Coronary artery (tissue), 2 donors: Measurements from ENCODE around the gene GPI.

Source experiments
- DNase-seq: peaks from one replicate; pipeline ENCODE4 v3.0.0-alpha.2; 2017; ENCODE audit warnings: low spot score
- H3K27ac ChIP-seq, 2 donors: fragments of 200-600 bp; sonication (generic); one replicate each; pipeline ENCODE4 v1.5.1; 2016 to 2019
- H3K4me3 ChIP-seq: fragments of 200-600 bp; sonication (generic); 2 replicates; pipeline ENCODE4 v1.5.1; 2016; ENCODE audit warnings: mild to moderate bottlenecking, moderate library complexity
- CTCF ChIP-seq: fragments of 200-600 bp; sonication (generic); IDR thresholded peaks from one replicate; pipeline ENCODE4 v1.5.1; 2019; ENCODE audit warnings: antibody characterized with exemption

Gene GPI

GRCh38 chr19:34341935-34342680, 22.9 kb upstream of the GPI start:
- Histone ChIP-seq H3K27ac (no peak overlapping the region), H3K4me3 (no peak overlapping the region)
- no peak for DNase-seq
- no peak for TF ChIP-seq CTCF

GRCh38 chr19:34343751-34344150, 21.2 kb upstream of the GPI start:
- DNase-seq: no peak
- Histone ChIP-seq H3K4me3 (no peak overlapping the region), H3K27ac (no peak overlapping the region)
- TF ChIP-seq CTCF: no peak

- TF ChIP-seq CTCF: peak; percentile 48
- DNase-seq: no peak
- Histone ChIP-seq H3K27ac (no peak overlapping the region), H3K4me3 (no peak overlapping the region)
These were observed 19.0 kb upstream of the GPI start for GRCh38 chr19:34345947-34346351.

- no peak for TF ChIP-seq CTCF
- H3K4me3 ChIP-seq: no peak overlapping the region
- DNase-seq: no peak
- H3K27ac ChIP-seq: no peak overlapping the region
These were observed 17.3 kb upstream of the GPI start for GRCh38 chr19:34347561-34348165.

DNA sequence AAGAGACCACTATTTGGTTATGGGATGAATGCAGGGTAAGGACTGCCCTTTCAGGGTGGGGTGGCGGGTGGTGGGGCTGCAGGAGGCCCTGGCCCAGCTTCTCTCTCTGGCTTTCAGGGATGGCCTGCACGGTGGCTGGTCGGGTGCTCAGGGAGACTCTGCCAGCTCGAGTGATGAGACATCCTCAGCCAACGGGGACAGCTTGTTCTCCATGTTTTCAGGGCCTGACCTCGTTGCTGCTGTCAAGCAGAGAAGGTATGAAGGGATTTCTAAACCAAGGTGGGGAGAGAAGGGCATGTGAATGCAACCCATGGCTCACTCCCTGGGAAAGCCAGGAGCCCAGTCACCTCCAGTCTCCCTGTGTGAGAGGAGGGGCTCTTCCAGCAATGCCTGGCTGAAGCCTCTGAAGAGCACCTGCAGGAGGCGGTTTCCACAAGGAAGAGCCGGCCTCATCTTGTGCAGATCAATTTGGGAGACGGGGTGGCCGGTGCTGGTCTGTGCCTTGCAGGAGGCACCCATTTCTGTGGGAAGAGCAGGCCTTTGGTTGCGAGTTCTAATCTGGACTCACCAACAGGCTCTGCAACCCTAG, 16.0 kb upstream of the GPI start:
- no peak for TF ChIP-seq CTCF
- H3K27ac ChIP-seq: no peak overlapping the region
- H3K4me3 ChIP-seq: no peak overlapping the region
- no peak for DNase-seq

DNA sequence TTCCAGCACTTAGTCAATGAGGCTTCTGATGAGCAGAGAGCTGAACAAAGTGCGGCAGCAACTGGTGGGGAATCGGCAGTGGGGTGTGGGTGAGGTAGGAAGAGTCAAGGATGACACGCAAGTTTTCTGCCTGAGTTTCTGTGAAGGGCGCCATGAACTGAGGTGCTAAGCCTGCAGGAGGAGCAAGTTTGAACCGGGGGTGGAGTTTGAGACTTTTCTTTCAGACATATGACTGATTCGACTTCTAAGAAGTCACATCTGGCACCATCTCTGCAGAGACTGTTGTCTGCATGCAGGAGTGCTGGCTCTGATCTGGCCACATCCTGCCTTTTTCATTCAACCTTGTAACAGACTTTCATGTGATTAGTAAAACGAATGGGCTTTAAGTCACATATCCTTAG, 14.8 kb upstream of the GPI start:
- Histone ChIP-seq H3K4me3 (no peak overlapping the region), H3K27ac (no peak overlapping the region)
- no peak for DNase-seq
- no peak for TF ChIP-seq CTCF
